Astrocyte of the spinal cord (primary cell): ENCODE measurements around the gene CHD1.

ENCODE experiments used
- DNase-seq: peaks from one replicate; pipeline ENCODE4 v3.0.0; 2011; ENCODE audit warnings: low read depth, low spot score
- H3K4me3 ChIP-seq: 2 replicates; pipeline ENCODE4 v1.5.1; 2011; ENCODE audit warnings: low read depth, mild to moderate bottlenecking, low read length, moderate library complexity
- CTCF ChIP-seq: IDR thresholded peaks from 2 replicates; pipeline ENCODE4 v1.5.1; 2012; ENCODE audit warnings: low read depth, mild to moderate bottlenecking, low read length, inconsistent platforms
- in situ Hi-C: cut with HindIII; loops from 2 replicates; pipeline ENCODE4 v1.10.0; 2017; ENCODE audit warnings: low sequenced_read_pairs

Gene CHD1

GRCh38 chr5:98911280-98912040, 17.3 kb downstream of the CHD1 start:
- in situ Hi-C loops, result no loop called here
- DNase-seq, result peak; percentile 20
- no peak for TF ChIP-seq CTCF

DNA sequence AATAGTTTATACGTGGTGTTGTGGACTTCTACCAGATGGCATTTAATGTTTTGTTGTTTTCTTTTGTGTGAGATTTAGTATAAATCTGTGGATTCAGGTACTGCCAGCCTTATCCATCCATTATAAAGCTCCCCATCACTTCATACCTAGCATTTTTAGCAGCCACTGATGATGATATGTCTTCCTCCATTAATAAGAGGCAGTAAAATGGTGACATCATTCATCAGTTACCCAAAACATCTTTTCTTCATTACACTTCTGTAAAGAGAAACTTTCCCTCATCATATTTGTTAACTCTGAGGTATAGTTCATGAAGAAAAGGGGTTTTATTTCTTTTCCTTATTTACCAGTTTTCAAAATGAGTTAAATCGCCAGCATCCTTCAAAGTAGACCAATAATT, 19.4 kb downstream of the CHD1 start:
- in situ Hi-C loops, result no loop called here
- no peak overlapping the region for H3K4me3 ChIP-seq
- TF ChIP-seq CTCF, result no peak
- no peak for DNase-seq

More at GRCh38 chr5:98911280-98912040, 17.3 kb downstream of the CHD1 start:
- no peak overlapping the region for H3K4me3 ChIP-seq

DNA sequence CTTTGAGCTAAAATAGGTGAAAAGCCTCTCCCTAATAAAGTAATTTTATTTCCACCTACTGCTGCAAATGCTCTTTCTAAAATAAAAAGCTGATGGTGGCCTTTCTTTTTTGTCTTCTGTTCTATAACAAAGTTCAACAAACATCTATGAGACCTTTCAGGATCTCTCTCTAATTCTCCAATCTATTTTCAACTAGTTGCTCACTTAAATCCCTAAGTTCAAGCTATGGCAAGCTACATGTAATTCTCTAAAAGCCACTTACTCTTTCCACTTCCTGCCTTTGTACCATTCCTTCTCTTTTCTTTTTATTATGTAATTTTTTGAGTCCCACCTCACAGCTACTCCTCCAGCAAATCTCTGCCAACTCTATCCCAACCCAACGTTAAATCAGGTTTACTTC, 20.9 kb downstream of the CHD1 start:
- in situ Hi-C loops, result no loop called here

DNA sequence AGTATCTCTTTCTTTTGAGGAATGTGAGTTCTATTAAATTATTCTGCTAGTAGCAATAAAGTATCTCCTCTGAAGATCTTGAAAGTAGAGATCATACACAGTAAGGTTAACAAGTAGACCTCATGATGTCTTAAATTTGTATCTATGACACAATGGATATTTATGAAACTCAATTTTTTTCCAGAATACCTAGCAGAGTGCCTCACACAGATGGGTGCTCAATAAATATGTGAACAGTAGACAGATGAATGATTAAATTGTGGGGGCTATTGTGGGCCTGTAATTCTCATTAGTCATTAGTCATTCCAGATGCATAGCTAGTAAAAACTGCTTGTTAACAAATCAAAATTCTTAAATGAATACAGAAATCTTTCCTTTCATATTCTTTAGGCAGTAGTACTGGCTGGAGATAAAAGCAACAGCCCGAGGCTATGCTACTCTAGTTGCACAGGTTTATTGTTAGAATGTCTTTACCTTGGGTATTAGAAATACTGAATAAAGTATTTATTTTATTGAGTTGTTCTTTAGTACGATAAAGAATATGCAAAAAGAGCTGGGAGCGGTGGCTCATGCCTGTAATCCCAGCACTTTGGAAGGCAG, 22.0 kb downstream of the CHD1 start:
- H3K4me3 ChIP-seq, result no peak overlapping the region
- TF ChIP-seq CTCF, result no peak
- no peak for DNase-seq
- in situ Hi-C loops, result no loop called here

More for the DNA sequence above, 20.9 kb downstream of the CHD1 start:
- no peak for TF ChIP-seq CTCF
- no peak for DNase-seq
- H3K4me3 ChIP-seq, result no peak overlapping the region

DNA sequence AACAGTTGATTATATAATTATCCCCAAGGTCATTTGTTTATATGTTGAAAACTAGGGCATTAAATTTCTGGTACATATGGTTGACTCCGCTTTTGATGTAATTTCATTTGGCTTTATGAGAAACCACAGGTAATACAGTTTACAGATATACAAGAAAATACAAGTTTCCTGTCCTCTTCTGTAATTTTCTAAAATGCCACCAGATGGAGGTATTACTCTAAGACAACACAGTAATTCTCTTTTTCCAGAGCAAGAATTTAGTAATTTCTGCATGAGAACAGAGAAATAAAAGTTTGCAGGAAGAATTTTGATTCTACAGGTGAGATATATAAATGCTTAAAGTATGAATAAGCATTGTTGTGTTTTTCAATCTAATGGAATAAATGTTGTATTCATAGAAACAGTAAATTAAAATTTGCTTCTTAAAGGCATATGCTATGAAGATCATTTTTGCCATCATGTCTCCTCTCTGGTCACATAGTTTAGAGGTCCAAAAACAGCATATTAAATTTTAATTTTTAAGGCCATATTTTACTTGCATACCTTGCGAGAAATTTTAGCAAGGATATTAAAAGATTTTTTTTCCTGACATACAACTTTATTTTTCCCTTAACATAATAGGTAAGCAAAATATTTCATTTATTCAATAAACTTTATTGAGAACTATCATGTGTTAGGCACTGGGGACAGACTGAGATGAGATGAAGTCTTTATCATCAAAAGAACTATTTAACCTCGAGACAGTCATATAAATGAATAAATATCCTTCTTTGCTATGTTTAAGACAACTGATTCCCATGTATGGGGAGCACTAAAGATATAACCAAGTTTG, 22.7 kb downstream of the CHD1 start:
- DNase-seq, result peak; percentile 67
- peak; percentile 48 for TF ChIP-seq CTCF
- H3K4me3 ChIP-seq, result no peak overlapping the region
- in situ Hi-C loops, result no loop called here

- TF ChIP-seq CTCF, result no peak
- in situ Hi-C loops, result no loop called here
- H3K4me3 ChIP-seq, result no peak overlapping the region
- peak; percentile 43 for DNase-seq
Observed at GRCh38 chr5:98904780-98905179, 24.0 kb downstream of the CHD1 start.
